HG03108 (cell line): ENCODE data around the gene C1QTNF5.

ENCODE experiments used
- ATAC-seq: cut with Tn5 transposase; IDR thresholded peaks from one replicate; pipeline ENCODE4 v1.9.1; 2021; ENCODE audit warnings: moderate library complexity; ENCODE audit not compliant: unreplicated experiment

C1QTNF5 gene

DNA sequence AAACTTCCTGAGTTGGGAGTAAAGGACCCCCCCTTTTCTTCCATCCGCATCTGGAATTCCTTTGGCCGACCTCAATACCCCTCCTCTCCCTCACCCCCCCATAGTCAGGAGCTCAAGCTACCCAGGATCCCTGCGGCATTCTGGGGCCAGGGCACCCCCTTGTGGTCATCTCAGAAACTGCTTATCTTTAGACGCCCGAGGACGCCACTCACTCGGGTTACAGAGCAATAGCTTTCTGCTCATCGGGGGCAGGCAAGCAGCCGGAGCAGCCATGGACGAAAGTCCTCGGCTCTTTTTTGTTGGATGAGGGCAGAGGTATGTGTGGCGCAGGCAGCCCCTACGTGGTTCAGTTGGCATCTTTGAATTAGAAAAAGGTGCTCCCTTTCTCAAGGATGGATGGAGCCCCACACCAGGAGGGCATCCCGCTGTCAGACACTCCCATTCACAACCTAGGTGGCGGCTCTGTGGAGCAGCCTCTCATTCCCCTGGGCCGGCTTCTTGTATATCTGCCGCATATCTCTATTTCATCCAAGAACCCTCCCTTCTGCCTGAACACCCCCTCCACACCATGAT lies 2.3 kb downstream of the C1QTNF5 start:
- ATAC-seq: no peak

DNA sequence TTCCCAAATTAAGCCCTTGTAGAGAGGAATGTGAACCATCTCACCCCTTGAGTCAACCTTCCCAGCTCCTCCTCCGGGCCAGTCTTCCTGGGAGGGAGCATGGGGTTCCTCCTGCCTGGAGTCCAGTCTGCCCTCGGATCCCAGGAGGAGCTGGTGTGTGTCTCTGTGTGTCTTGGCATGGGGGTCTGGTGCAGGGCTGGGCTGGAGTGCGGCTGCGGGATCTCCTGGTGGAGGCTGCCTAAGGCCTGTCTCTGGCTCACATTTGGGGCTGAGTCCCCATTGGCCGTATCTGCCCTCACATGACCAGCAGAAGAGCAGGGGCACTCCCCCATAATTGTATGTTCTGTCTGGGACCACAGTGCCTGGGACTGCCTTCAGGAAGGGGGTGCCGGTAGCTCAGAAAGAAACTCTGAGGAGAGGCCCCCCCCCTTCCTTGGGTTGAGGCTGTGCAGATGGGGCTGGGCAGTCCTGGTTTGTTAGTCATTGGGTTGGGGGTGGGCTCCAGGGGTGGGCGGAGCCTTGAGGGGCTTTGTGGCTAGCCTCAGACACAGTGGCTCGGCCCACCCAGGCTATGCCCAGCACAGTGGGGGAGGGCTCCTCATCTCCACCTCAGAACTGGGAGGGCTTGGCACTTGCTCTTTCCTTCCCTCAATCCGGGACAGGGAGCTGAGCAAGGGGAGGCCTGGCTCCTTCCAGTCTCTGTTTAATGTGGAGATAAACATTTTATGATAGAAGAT lies 2.9 kb downstream of the C1QTNF5 start:
- ATAC-seq: no peak

DNA sequence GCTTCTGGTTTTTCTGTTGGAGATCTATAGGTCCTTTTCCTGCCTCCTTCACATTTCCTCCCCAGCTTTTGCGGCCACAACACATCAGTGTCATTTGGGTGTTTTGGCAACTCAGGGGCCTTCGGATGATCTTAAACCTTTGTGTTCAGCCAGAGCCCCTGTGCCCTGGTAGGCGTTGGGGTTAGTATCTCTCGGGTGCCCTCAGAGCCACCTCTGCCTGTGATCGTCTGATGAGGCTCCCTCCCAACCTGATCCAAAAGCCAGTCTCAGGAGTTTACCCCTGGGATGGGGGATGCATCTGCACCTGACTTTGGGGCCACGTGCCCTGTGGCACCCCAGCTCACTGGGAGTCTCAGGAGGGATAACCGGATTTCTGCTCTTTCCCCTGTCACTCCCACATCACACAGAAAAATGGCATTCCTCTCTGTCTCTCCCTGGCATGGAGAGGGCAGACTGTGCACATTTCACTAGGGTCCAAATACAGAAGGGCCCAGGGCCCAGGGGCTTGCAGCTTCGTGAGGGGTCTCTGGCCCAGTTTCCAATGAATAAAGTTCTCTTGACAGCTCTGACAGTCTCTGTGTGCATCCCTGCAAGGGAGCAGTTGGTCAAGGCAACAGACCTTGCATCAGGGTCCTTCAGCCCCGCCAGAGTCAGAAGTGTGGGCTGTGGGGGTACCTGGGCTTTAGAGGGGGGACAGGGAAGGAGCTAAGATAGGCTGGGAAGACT lies 3.8 kb downstream of the C1QTNF5 start:
- no peak for ATAC-seq

DNA sequence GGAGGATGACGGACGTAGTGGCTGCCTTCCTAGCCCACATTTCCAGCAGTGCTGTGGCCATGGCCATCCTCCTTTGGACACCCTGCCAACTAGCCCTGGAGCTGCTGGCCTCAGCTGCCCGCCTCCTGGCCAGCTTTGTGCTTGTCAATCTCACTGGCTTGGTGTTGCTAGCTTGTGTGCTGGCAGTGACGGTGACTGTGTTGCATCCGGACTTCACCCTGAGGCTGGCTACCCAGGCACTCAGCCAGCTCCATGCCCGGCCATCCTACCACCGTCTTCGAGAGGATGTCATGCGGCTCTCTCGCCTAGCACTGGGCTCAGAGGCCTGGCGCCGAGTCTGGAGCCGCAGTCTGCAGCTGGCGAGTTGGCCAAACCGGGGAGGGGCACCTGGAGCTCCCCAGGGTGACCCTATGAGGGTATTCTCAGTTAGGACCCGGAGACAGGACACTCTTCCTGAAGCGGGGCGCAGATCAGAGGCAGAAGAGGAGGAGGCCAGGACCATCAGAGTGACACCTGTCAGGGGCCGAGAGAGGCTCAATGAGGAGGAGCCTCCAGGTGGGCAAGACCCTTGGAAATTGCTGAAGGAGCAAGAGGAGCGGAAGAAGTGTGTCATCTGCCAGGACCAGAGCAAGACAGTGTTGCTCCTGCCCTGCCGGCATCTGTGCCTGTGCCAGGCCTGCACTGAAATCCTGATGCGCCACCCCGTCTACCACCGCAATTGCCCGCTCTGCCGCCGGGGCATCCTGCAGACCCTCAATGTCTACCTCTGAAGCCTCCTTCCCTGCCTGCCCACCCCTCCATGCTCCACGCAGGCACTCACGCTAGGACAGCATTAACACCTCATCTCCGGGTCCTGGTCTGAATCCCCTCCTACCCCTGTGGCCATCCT lies 4.8 kb downstream of the C1QTNF5 start:
- no peak for ATAC-seq

DNA sequence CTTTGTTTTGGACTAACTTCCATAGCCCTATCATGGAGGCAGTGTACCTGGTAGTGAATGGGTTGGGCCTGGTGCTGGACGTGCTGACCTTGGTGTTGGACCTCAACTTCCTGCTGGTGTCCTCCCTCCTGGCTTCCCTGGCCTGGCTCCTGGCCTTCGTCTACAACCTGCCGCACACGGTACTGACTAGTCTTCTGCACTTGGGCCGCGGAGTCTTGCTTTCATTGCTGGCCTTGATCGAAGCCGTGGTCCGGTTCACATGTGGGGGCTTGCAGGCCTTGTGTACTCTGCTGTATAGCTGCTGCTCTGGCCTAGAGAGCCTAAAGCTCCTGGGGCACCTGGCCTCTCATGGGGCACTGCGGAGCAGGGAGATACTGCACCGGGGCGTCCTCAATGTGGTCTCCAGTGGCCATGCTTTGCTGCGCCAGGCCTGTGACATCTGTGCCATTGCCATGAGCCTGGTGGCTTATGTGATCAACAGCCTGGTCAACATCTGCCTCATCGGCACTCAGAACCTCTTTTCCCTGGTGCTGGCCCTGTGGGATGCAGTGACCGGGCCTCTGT lies 5.5 kb downstream of the C1QTNF5 start:
- no peak for ATAC-seq

DNA sequence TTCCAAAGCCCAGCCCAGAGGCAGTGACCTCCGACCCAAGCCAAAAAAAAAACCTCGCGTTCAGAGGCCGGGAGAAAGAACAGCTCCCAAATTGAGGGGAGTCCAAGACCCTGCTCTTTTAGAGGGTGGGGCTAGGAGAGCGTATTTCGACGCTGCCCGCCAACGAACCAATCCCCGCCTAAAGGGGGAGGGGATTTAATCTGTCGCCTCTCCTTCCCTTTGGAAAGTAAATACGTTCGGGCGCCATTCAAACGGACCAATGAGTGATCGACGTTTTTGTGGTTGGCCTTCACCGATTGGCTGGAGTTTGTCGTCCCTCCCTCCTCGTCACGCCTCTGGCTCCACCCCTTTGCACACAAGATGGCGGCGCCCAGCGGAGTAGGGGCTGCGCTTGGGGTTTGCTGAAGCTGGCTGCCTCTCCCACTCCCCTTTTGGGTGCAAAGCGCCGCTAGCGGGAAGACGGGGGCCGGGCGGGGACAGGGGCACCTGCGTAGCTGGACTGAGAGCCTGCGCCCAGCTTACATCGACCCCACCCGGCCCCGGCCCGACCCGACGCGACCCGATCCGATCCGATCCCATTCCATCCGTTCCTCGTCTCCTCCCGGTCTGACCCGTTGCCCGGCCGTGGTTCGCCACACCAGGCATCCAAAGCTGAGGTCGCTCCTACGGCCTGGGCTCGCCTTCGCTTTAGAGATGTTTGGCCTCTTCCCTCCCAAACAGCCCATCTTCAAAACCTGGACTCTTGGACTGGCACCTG lies 6.3 kb downstream of the C1QTNF5 start, which contains the start of gene RNF26:
Gene RNF26, plus strand, starts transcription at position 354 of the 757 bp plus-strand sequence. CDS start 596 bp downstream, outside the sequence.
- ATAC-seq: peak; percentile 93

DNA sequence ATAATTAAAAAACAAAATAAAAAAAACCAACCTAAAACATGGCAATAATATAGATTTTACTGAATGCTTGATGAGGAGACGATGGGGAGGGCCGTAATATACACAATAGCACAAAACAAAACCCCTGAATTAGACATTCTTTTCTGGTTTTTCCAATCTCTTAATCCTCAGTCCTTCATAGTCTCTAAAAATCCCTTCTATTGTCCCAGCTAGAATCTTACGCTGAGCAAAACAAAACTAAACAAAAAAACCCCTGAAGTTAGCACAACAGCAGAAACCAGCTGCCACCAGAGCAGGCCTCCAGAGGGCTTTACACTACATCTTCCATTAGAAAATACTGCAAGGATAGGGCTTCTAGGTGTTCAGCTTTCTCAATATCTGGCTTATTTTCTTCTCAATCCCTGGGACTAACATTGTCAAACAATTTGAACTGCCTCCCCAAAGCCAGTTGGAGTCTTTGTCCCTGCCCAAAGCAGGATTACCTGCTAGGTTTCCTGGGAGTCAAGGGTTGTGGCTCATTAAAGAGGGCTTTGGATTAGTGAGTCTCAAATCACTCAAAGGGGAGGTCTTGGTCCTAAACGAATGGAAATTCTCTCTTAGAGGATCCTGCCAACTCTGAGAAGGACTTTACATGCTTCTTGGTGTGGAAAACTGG lies 8.4 kb downstream of the C1QTNF5 start:
- no peak for ATAC-seq

DNA sequence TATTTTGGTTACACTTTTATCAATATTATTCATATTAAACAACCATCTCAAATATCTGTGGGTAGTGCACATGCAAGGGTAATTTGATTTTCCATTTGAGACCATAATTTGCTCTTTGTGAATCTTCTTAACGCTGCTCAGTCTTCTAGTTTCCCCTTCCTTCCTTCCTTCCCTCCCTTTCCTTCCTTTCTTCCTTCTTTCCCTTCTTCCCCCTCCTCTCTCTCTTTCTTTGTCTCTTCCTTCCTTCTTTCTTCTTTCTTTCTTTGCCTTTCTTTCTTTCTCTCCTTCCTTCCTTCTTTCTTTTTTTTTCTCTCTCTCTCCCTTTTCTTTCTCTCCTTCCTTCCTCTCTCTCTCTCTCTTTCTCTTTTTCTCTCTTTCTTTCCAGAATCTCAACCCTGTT lies 10.4 kb downstream of the C1QTNF5 start:
- ATAC-seq: no peak

DNA sequence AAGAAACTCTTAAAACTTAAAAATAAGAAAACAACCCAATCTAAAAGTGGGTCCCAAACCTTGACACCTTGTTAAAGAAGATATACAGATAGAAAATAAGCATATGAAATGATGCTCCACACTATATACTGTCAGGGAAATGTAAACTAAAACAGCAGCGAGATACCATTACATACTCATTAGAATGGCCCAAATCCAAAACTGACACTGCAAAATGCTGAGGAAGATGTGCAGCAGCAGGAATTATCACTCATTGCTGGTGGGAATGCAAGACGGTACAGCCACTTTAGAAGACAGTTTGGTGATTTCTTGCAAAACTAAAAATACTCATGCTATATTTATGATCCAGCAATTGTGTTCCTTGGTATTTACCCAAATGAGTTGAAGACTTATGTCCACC lies 11.4 kb downstream of the C1QTNF5 start:
- ATAC-seq: no peak

DNA sequence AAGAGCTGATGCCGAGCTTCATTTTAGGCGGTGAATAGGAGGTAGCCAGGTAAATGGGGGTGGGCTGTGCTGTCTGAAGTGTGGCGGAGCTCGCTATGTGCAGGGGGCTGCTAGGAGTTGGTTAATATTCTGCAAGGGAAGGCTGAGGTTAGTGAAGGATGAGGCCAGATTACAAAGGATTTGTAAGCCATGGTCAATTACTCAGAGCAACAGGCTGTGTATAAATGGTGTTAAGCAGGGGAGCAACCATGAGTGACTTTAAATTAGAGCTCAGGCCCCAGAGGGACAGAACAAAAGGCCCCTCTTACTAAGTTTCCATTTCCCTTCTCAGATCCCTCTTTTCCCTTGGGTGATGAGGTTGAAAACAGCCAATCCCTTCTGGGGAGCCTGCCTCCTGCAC lies 16.5 kb downstream of the C1QTNF5 start:
- no peak for ATAC-seq

DNA sequence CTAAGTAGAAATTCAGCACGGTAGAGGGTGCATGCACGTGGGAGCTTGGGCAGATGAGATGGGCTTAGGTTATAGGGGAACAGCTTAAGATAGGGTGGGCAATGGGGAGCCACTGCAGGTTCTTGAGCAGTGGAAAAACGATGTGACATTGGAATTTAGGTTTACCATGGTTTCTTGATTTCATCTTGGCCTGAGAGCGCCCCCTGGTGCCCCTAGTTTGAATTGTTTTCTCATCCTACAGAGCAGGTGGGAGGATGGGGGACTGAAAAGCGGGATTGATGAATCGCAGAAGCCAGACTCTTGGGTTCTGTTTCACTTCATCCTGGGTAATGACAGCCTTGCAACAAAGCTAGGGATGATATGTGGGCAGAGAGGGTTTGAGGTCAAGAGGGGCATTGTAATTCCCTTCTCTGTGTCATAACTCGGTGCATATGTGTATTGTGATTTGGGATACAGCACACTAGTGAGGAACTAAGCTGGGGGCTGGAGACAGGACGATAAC lies 17.1 kb downstream of the C1QTNF5 start:
- ATAC-seq: no peak

DNA sequence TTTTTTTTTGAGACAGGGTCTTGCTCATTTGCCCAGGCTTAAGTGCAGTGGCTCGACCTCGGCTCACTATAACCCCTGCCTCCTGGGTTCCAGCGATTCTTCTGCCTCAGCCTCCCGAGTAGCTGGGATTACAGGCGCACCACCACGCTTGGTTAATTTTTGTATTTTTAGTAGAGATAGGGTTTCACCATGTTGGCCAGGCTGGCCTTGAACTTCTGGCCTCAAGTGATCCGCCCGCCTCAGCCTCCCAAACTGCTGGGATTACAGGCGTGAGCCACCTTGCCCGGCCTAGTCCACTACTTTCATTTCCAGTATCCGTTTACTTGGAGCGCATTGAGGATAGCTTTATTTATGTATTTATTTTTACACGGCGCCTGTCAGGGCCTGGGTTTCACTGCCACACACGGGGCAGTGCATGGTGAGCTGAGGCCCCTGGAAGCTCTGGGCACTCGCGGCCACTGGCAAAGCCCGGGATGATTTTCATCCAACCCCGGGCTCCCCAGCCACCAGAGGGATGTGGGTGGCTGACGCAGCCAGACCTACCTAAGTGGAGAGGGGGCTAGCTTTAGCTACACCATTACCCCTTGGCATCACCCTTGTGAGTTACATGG lies 17.7 kb downstream of the C1QTNF5 start:
- no peak for ATAC-seq

DNA sequence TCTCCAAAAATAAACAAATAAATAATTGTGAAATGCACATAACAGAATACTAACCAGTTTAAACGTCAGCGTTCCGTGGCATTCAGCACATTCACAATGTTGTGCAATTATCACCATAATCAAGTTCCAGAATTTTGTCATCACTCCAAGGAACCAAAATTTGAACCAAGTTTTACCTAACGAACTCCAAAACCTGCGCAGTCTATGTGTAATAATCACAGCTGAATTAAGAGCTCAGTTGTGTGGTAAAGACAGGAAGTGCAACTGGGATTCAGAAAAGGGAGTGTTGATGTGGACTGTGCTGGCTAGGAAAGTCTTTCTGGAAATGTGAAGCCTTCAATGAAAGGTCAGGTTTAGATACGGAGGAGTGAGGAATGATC lies 18.3 kb downstream of the C1QTNF5 start:
- no peak for ATAC-seq

DNA sequence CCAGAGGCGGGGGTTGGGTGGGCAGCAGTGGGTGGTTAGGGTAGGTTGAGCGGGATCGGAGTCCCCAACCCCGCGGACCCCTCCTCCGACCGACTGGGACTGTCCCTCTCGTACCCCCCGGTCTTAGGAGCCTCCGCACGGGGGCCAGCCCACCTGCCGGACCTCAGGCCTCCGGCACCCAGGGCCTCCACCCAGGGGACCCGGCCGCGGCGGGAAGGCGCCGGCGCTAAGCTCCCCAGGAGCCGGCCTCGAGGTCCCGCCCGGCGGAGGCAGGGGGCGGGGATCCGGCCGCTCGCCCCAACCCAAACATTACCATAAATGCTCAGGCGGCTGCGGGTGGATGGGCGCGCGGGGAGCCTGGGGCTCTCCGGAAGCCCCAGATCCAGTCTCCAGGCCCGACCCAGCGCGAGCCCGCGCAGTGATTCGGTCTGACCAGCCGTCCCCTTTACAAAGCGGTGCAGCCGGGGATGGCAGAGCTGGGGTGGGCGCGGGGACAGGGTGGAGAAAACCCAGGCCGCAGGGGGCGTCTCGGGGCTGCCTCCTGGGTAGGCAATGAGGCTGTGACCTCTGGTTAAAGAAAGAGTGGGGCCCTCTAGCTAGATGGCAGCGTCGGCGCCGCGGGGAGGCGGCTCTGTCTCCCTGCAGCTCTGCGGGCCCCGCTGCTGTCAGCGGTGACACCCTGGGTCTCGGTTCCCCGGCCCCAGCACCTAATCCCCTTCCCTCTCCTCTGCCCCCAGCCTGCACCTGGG lies 19.7 kb downstream of the C1QTNF5 start:
- peak; percentile 31 for ATAC-seq

DNA sequence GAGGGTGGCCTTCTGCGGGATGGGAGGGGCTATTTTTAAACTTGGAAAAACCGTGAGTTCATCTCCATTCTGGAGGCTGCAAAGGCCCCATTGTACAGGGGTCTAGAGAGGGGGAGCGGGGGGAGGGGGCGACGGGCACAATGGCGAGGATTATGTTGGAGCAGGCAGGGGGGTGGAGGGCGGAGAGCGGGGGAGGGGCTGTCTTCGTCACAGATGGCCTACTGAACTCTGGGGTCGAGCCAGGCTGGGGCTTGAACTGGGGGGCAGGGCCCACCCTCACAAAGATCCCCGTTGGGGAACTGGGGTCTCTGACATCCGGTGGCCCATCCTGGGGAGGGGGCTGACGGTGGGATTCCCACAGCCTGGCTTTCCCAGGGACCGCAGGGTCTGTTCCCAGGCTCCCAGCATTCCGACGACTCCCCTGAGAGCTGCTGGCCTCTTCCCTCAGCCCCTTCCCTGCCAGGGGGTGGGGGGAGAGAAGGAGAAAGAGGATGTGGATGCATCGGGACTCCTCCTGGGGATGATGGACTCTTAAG lies 20.4 kb downstream of the C1QTNF5 start:
- no peak for ATAC-seq

DNA sequence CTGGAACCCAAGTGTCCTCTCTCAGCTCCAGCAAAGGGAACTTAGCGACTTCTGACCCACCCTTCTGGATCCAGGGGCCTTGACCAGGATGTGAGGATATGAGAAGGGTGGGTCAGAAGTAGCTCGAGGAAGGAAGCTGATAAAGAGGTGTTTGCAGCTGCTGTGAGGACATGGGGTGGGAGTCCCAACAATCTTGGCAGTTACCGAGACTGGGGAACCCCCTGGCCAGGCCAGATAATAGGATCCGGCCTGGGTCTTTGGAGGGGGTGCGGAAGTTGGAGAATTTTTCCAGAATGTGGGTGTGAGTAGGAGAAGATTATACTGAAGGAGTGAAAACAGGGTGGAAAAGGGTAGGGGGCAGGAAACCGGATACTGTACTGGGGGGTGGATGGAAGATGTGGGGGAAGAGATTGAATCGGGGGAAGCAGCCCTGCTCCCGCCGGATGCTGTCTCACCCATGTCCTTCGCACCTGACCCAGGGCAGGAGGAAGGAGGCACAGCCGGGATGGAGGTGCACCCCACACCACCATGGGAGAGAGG lies 20.9 kb downstream of the C1QTNF5 start:
- ATAC-seq: no peak

DNA sequence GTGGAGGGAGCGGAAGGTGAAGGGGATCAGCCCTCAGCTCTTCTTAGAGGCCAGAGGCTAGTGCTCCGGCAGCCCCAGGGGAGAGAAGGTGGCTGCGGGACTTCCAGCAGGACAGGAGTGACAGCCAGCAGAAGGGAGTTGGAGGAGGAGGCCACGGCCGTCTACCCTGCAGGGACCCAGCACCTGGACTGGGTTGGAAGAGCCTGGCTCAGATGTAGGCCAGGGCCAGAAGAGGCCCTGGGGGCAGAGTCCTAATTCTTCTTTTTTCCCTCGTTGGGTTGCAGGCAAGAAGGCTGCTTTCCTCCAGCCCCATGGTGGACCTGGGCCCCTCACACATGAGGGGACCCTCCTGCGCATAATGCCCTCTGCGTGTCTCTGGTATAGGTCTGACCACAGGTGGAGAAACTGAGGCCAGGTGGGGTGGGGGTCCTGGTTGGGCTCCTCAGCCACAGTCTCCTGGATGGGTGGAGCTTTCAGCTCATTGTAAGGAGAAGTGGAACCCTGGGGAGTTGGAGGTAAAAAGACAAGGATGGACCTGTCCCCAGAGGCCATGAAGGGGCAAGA lies 21.5 kb downstream of the C1QTNF5 start:
- ATAC-seq: no peak
